DOHH2 (cell line): ENCODE results near the gene FLT3LG.
"Not testable (repeated sequence)": the region's sequence is repeated elsewhere in the genome, so short reads cannot be mapped to it uniquely, and the experiment has no call there.

Experiments used
- H3F3A ChIP-seq: fragments of 200-600 bp; sonication (generic), shearing (Covaris generic); 2 replicates; pipeline ENCODE4 v1.6.0; 2016; ENCODE audit warnings: antibody characterized with exemption, mild to moderate bottlenecking; ENCODE audit not compliant: control insufficient read depth, insufficient read depth
- H3K27ac ChIP-seq: fragments of 200-600 bp; sonication (generic); 2 replicates; pipeline ENCODE4 v1.5.1; 2014; ENCODE audit warnings: low read depth, mild to moderate bottlenecking, low read length, moderate library complexity
- H3K27me3 ChIP-seq: fragments of 200-600 bp; sonication (generic); 2 replicates; pipeline ENCODE4 v1.6.1; 2014; ENCODE audit warnings: mild to moderate bottlenecking, low read length, mixed read lengths; ENCODE audit not compliant: control insufficient read depth
- H3K36me3 ChIP-seq: fragments of 200-600 bp; sonication (generic); 2 replicates; pipeline ENCODE4 v1.6.1; 2014; ENCODE audit warnings: mild to moderate bottlenecking, low read length, moderate library complexity, mixed read lengths; ENCODE audit not compliant: control insufficient read depth
- H3K4me1 ChIP-seq: fragments of 200-600 bp; sonication (generic); 2 replicates; pipeline ENCODE4 v1.6.1; 2014; ENCODE audit warnings: mild to moderate bottlenecking, low read length, mixed read lengths; ENCODE audit not compliant: control insufficient read depth
- H3K4me2 ChIP-seq: fragments of 200-600 bp; sonication (generic); 2 replicates; pipeline ENCODE4 v1.6.0; 2014; ENCODE audit warnings: mild to moderate bottlenecking, low read length, moderate library complexity
- H3K4me3 ChIP-seq: fragments of 200-600 bp; sonication (generic); 2 replicates; pipeline ENCODE4 v1.5.1; 2014; ENCODE audit warnings: mild to moderate bottlenecking, low read length, mixed read lengths
- H3K79me2 ChIP-seq: fragments of 200-600 bp; sonication (generic); 2 replicates; pipeline ENCODE4 v1.6.1; 2014; ENCODE audit warnings: mild to moderate bottlenecking, low read length, mixed read lengths; ENCODE audit not compliant: control insufficient read depth
- H3K9me2 ChIP-seq: fragments of 200-600 bp; sonication (generic); replicated peaks from 2 replicates; pipeline ENCODE4 v1.6.1; 2014; ENCODE audit warnings: mild to moderate bottlenecking, low read length, mixed read lengths; ENCODE audit not compliant: control insufficient read depth
- H3K9me3 ChIP-seq: fragments of 200-600 bp; sonication (generic); 2 replicates; pipeline ENCODE4 v1.6.1; 2014; ENCODE audit warnings: antibody characterized with exemption, low read length, mixed read lengths; ENCODE audit not compliant: control insufficient read depth, insufficient read depth
- H4K20me1 ChIP-seq: fragments of 200-600 bp; sonication (generic); 2 replicates; pipeline ENCODE4 v1.6.0; 2014; ENCODE audit warnings: low read depth, mild to moderate bottlenecking, antibody characterized with exemption, low read length, moderate library complexity; ENCODE audit not compliant: control insufficient read depth, insufficient read depth
- EZH2phosphoT487 ChIP-seq: fragments of 200-600 bp; sonication (generic); IDR thresholded peaks from 2 replicates; pipeline ENCODE4 v1.6.1; 2017; ENCODE audit warnings: borderline replicate concordance, mild to moderate bottlenecking, antibody characterized with exemption, low read length, moderate library complexity, mixed read lengths
- TF ChIP-seq, protein P1 (sequence below): fragments of 200-600 bp; sonication (generic); IDR thresholded peaks from one replicate; pipeline ENCODE4 v1.5.1; 2014; ENCODE audit warnings: antibody characterized with exemption, mild to moderate bottlenecking, low read depth, low read length; ENCODE audit not compliant: poor library complexity, severe bottlenecking

FLT3LG gene

GRCh38 chr19:49470615-49470978, 3.4 kb upstream of the FLT3LG start:
- H3K9me2 ChIP-seq: no peaks in the 10 kb centered on the region
- H3K79me2 ChIP-seq: no peaks in the 10 kb centered on the region
- H3K27ac ChIP-seq: peak overlapping the region; percentile 39
- no peaks in the 10 kb centered on the region for H3K9me3 ChIP-seq
- peaks cover 50% of the 10 kb centered on the region for H3K4me1 ChIP-seq
- H3K4me2 ChIP-seq: peak overlapping the region; percentile 18
- no peak overlapping the region for H3K4me3 ChIP-seq
- H3F3A ChIP-seq: peaks cover 4% of the 10 kb centered on the region; the same call in 1 of the 2 replicates
- peaks cover 6% of the 10 kb centered on the region for H3K27me3 ChIP-seq
- TF ChIP-seq, protein P1, sequence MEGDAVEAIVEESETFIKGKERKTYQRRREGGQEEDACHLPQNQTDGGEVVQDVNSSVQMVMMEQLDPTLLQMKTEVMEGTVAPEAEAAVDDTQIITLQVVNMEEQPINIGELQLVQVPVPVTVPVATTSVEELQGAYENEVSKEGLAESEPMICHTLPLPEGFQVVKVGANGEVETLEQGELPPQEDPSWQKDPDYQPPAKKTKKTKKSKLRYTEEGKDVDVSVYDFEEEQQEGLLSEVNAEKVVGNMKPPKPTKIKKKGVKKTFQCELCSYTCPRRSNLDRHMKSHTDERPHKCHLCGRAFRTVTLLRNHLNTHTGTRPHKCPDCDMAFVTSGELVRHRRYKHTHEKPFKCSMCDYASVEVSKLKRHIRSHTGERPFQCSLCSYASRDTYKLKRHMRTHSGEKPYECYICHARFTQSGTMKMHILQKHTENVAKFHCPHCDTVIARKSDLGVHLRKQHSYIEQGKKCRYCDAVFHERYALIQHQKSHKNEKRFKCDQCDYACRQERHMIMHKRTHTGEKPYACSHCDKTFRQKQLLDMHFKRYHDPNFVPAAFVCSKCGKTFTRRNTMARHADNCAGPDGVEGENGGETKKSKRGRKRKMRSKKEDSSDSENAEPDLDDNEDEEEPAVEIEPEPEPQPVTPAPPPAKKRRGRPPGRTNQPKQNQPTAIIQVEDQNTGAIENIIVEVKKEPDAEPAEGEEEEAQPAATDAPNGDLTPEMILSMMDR: no peak
- TF ChIP-seq EZH2phosphoT487: no peak
- H3K36me3 ChIP-seq: peaks cover 31% of the 10 kb centered on the region
- H4K20me1 ChIP-seq: no peaks in the 10 kb centered on the region

- H3K79me2 ChIP-seq: no peaks in the 10 kb centered on the region
- H3K9me3 ChIP-seq: no peaks in the 10 kb centered on the region
- no peaks in the 10 kb centered on the region for H4K20me1 ChIP-seq
- peaks cover 53% of the 10 kb centered on the region for H3K4me1 ChIP-seq
- no peak overlapping the region for H3K27ac ChIP-seq
- peaks cover 6% of the 10 kb centered on the region for H3K27me3 ChIP-seq
- H3K9me2 ChIP-seq: no peaks in the 10 kb centered on the region
- no peak overlapping the region for H3K4me3 ChIP-seq
- TF ChIP-seq EZH2phosphoT487: no peak
- TF ChIP-seq, protein P1: no peak
- peaks cover 4% of the 10 kb centered on the region; the same call in 1 of the 2 replicates for H3F3A ChIP-seq
- peaks cover 24% of the 10 kb centered on the region for H3K36me3 ChIP-seq
- no peak overlapping the region for H3K4me2 ChIP-seq
Observed at GRCh38 chr19:49472936-49473335, 1.1 kb upstream of the FLT3LG start.

DNA sequence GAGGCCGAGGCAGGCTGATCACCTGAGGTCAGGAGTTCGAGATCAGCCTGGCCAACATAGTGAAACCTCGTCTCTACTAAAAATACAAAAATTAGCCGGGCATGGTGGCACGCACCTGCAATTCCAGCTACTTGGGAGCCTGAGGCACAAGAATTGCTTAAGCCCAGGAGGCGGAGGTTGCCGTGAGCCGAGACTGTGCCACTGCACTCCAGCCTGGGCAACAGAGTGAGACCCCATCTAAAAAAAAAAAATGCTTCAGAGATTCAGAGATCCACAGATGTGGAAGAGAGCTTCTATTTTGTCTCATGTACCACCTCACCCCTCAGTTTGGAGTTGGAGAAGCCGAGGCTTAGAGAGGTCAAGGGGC, 531 bp upstream of the FLT3LG start:
- not testable (repeated sequence) for H3K9me2 ChIP-seq, H3K27me3 ChIP-seq, H3K79me2 ChIP-seq, H3F3A ChIP-seq, H3K27ac ChIP-seq, H4K20me1 ChIP-seq, H3K9me3 ChIP-seq
- peaks cover 21% of the 10 kb centered on the region for H3K36me3 ChIP-seq
- peaks cover 49% of the 10 kb centered on the region for H3K4me1 ChIP-seq
- H3K4me2 ChIP-seq: peak overlapping the region; percentile 78
- peak overlapping the region; percentile 75 for H3K4me3 ChIP-seq

DNA sequence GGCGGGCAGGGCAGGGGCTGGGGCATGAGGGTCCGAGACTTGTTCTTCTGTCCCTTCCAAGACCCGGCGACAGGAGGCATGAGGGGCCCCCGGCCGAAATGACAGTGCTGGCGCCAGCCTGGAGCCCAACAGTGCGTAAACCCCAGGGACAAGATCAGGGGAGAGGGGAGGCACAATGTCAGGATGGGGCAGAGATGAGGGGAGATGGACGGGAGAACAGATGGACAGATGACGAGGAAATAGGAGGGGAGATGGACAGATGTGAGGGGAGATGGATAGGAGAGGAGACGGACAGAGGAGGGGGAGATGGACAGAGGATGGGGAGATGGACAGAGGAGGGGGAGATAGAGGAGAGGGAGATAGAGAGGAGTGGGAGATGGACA, 518 bp downstream of the FLT3LG start:
- Histone ChIP-seq H3K9me2 (no peaks in the 10 kb centered on the region), H3K4me2 (peak overlapping the region; percentile 78), H3K36me3 (peaks cover 15% of the 10 kb centered on the region), H3F3A (peaks cover 4% of the 10 kb centered on the region; the same call in 1 of the 2 replicates), H3K79me2 (no peaks in the 10 kb centered on the region), H3K27me3 (peaks cover 6% of the 10 kb centered on the region), H3K4me1 (peaks cover 40% of the 10 kb centered on the region), H3K27ac (no peak overlapping the region), H3K9me3 (no peaks in the 10 kb centered on the region), H4K20me1 (no peaks in the 10 kb centered on the region), H3K4me3 (peak overlapping the region; percentile 75)
- TF ChIP-seq EZH2phosphoT487: no peak
- TF ChIP-seq, protein P1: no peak
